ENCODE results near the gene TRIM27. TPM values are rescaled to one million over a fixed set of nuclear protein-coding genes. Genes with fewer than 3 reads are reported as not detected.
"Not testable (repeated sequence)": the region's sequence is repeated elsewhere in the genome, so short reads cannot be mapped to it uniquely, and the experiment has no call there.

TRIM27 gene
- total RNA-seq, 2 donors from 2014 or later: 30.8 to 35.4 TPM

GRCh38 chr6:28872157-28872817, 51.5 kb downstream of the TRIM27 start:
- DNase-seq (ENCODE audit: low spot score); intact Hi-C loops (cut with DNase I): not testable (repeated sequence)

GRCh38 chr6:28871335-28872156, 52.2 kb downstream of the TRIM27 start:
- intact Hi-C loops (cut with DNase I): no loop called here
- DNase-seq (ENCODE audit: low spot score): no peak

GRCh38 chr6:28868873-28869272, 54.9 kb downstream of the TRIM27 start:
- no peak for DNase-seq (ENCODE audit: low spot score)
- intact Hi-C loops (cut with DNase I): no loop called here

- intact Hi-C loops (cut with DNase I): no loop called here
- DNase-seq (ENCODE audit: low spot score): no peak
Observed at GRCh38 chr6:28867086-28867409, 56.7 kb downstream of the TRIM27 start.

- intact Hi-C loops (cut with DNase I): not testable (repeated sequence)
- peak; percentile 88 for DNase-seq (ENCODE audit: low spot score)
Observed at GRCh38 chr6:28866205-28867085, 57.3 kb downstream of the TRIM27 start.

- DNase-seq (ENCODE audit: low spot score): no peak
- intact Hi-C loops (cut with DNase I): no loop called here
Observed at GRCh38 chr6:28865401-28866204, 58.2 kb downstream of the TRIM27 start.

- intact Hi-C loops (cut with DNase I): no loop called here
- no peak for DNase-seq (ENCODE audit: low spot score)
Observed at GRCh38 chr6:28864326-28864923, 59.4 kb downstream of the TRIM27 start.

GRCh38 chr6:28863604-28864325, 60.0 kb downstream of the TRIM27 start:
- intact Hi-C loops (cut with DNase I): no loop called here
- DNase-seq (ENCODE audit: low spot score): peak; percentile 86

- DNase-seq (ENCODE audit: low spot score): no peak
- intact Hi-C loops (cut with DNase I): no loop called here
Observed at GRCh38 chr6:28862077-28862476, 61.7 kb downstream of the TRIM27 start.

GRCh38 chr6:28861339-28861738, 62.4 kb downstream of the TRIM27 start:
- intact Hi-C loops (cut with DNase I): no loop called here
- DNase-seq (ENCODE audit: low spot score): no peak

- DNase-seq (ENCODE audit: low spot score): no peak
- intact Hi-C loops (cut with DNase I): no loop called here
Observed at GRCh38 chr6:28860581-28860980, 63.2 kb downstream of the TRIM27 start.

- intact Hi-C loops (cut with DNase I): no loop called here
- DNase-seq (ENCODE audit: low spot score): no peak
Observed at GRCh38 chr6:28858963-28859362, 64.8 kb downstream of the TRIM27 start.

GRCh38 chr6:28856620-28857005, 67.2 kb downstream of the TRIM27 start:
- no peak for DNase-seq (ENCODE audit: low spot score)
- intact Hi-C loops (cut with DNase I): no loop called here

- DNase-seq (ENCODE audit: low spot score); intact Hi-C loops (cut with DNase I): not testable (repeated sequence)
Observed at GRCh38 chr6:28854405-28854804, 69.4 kb downstream of the TRIM27 start.

All from posterior vena cava (tissue), 2 donors.